Breast epithelium (tissue), 4 donors: ENCODE results near the gene SAFB. TPM values are rescaled to one million over a fixed set of nuclear protein-coding genes. Genes with fewer than 3 reads are reported as not detected.

Experiments used
- DNase-seq, 2 donors: peaks; one replicate each; pipeline ENCODE4 v3.0.0-alpha.2; 2019; ENCODE audit warnings: low spot score in 2 of 2
- H3K27ac ChIP-seq, 2 donors: fragments of 200-600 bp; sonication (generic) in 1 of 2; one replicate each; pipeline ENCODE4 v1.5.1; 2016 to 2019; ENCODE audit warnings: mild to moderate bottlenecking in 1 of 2
- H3K27me3 ChIP-seq, 2 donors: fragments of 200-600 bp; sonication (generic) in 1 of 2; one replicate each; pipeline versions ENCODE4 v1.5.1 to v1.6.0; 2017 to 2019; ENCODE audit warnings: control low read depth in 1 of 2, mild to moderate bottlenecking in 1 of 2
- H3K36me3 ChIP-seq: fragments of 200-600 bp; one replicate; pipeline ENCODE4 v1.5.1; 2019
- H3K4me1 ChIP-seq, 2 donors: fragments of 200-600 bp; sonication (generic); one replicate each; pipeline ENCODE4 v1.5.1; 2016 to 2019; ENCODE audit warnings: control low read depth in 1 of 2
- H3K4me3 ChIP-seq, 3 donors: fragments of 200-600 bp; sonication (generic); 1 replicate in 2 of 3; 2 replicates in 1 of 3; pipeline ENCODE4 v1.5.1; 2016 to 2019; ENCODE audit warnings: mild to moderate bottlenecking in 3 of 3, moderate library complexity in 2 of 3
- H3K9me3 ChIP-seq, 2 donors: fragments of 200-600 bp; sonication (generic) in 1 of 2; one replicate each; pipeline ENCODE4 v1.5.1; 2016 to 2019; ENCODE audit warnings: control low read depth in 1 of 2
- CTCF ChIP-seq, 3 donors: fragments of 450-650 bp; IDR thresholded peaks; one replicate each; pipeline ENCODE4 v1.5.1; 2016 to 2017; ENCODE audit warnings: antibody characterized with exemption in 3 of 3, mild to moderate bottlenecking in 3 of 3, moderate library complexity in 3 of 3
- POLR2A ChIP-seq: fragments of 450-650 bp; IDR thresholded peaks from one replicate; pipeline ENCODE4 v1.6.1; 2016; ENCODE audit warnings: antibody characterized with exemption, mild to moderate bottlenecking, moderate library complexity
- POLR2AphosphoS5 ChIP-seq, 3 donors: sonication (generic); formaldehyde crosslinking; IDR thresholded peaks; one replicate each; pipeline ENCODE4 v1.6.1; 2017; ENCODE audit warnings: antibody characterized with exemption in 3 of 3
- intact Hi-C: fragments of 100-400 bp; cut with DNase I; formaldehyde crosslinking; loops from one replicate; pipeline ENCODE4 v1.15.1; 2023; ENCODE audit warnings: low total_unique reads
- total RNA-seq, 3 donors: library from RNA; depleted of rRNA; stranded (reverse); fragments of >200 nt; gene quantifications; one replicate each; pipeline ENCODE4 v1.1.0, GENCODE V29; 2016

SAFB gene
- total RNA-seq, 3 donors from 2014 or later = 64.2 to 112 (median 111) TPM

- Histone ChIP-seq H3K9me3 (no peaks in the 10 kb centered on the region), H3K4me1 (no peaks in the 10 kb centered on the region), H3K27ac (no peak overlapping the region), H3K4me3 (no peak overlapping the region), H3K36me3 (no peaks in the 10 kb centered on the region), H3K27me3 (no peaks in the 10 kb centered on the region)
- no peak for DNase-seq
- intact Hi-C loops = no loop called here
- TF ChIP-seq CTCF (IDR thresholded peaks at IDR 0.05) (no peak), POLR2A (no peak), POLR2AphosphoS5 (IDR thresholded peaks at IDR 0.05) (no peak)
Measured at GRCh38 chr19:5580161-5580571, 42.7 kb upstream of the SAFB start.

GRCh38 chr19:5585461-5586299 lies 37.2 kb upstream of the SAFB start:
- peak overlapping the region in 1 of 3 donors; percentile 47 for H3K4me3 ChIP-seq
- DNase-seq = peak in 1 of 2 donors; percentile 72
- H3K4me1 ChIP-seq = peaks cover 0 to 6% of the 10 kb centered on the region in 2 donors
- no peaks in the 10 kb centered on the region for H3K27me3 ChIP-seq
- H3K9me3 ChIP-seq = no peaks in the 10 kb centered on the region
- peaks cover 6% of the 10 kb centered on the region for H3K36me3 ChIP-seq
- peak overlapping the region; percentile 60 to 71 for H3K27ac ChIP-seq
- intact Hi-C loops = no loop called here
- no peak for TF ChIP-seq POLR2AphosphoS5 (IDR thresholded peaks at IDR 0.05)
- TF ChIP-seq CTCF (IDR thresholded peaks at IDR 0.05) = no peak
- no peak for TF ChIP-seq POLR2A

DNA sequence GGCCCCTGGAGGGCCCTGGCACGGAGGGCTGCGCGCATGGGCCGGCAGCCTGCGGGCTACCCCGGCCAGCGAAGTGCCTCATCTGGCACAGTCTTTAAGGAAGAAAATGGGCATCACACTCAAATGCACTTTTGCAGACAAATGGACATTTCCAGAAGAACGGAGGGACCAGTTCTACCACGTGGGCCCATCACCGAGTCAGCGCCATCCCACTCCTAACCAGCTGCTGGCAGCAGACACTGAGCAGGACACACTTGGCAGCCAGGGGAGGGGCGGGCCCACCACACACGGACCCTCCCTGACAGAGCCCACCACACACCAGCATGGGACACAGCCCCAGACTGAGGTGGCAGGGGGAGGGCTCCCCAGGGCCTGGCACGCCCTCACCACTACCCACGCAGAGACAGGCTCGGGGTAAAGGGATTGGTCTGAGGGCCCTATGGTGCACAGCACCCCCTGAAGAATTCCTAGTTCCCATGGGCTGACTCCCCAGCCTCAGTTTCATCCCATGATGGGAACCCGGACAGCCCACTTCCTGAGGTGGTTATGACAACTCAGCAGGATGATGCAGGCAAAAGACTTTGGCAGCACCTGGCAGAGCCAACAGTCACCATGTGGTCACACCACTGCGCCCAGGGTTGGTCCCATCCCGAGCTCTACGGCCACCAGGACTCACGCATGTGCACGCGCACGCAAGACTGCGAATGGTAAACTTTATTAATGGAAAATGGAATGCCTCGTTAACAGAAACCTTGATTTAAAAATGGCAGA lies 36.4 kb upstream of the SAFB start:
- DNase-seq = no peak
- H3K9me3 ChIP-seq = no peaks in the 10 kb centered on the region
- peaks cover 0 to 6% of the 10 kb centered on the region in 2 donors for H3K4me1 ChIP-seq
- peak overlapping the region in 1 of 3 donors; percentile 47 for H3K4me3 ChIP-seq
- H3K36me3 ChIP-seq = peaks cover 6% of the 10 kb centered on the region
- TF ChIP-seq POLR2AphosphoS5 (IDR thresholded peaks at IDR 0.05) (no peak), POLR2A (no peak), CTCF (IDR thresholded peaks at IDR 0.05) (no peak)
- H3K27ac ChIP-seq = peak overlapping the region; percentile 60 to 71
- no peaks in the 10 kb centered on the region for H3K27me3 ChIP-seq
- intact Hi-C loops = no loop called here

- TF ChIP-seq CTCF (IDR thresholded peaks at IDR 0.05) (no peak), POLR2AphosphoS5 (IDR thresholded peaks at IDR 0.05) (no peak), POLR2A (no peak)
- H3K36me3 ChIP-seq = peaks cover 6% of the 10 kb centered on the region
- intact Hi-C loops = no loop called here
- no peak overlapping the region for H3K4me3 ChIP-seq
- no peaks in the 10 kb centered on the region for H3K9me3 ChIP-seq
- H3K27me3 ChIP-seq = no peaks in the 10 kb centered on the region
- H3K4me1 ChIP-seq = peaks cover 0 to 6% of the 10 kb centered on the region in 2 donors
- DNase-seq = no peak
- H3K27ac ChIP-seq = no peak overlapping the region
Measured at GRCh38 chr19:5587071-5587455, 35.8 kb upstream of the SAFB start.

GRCh38 chr19:5587661-5588060 lies 35.2 kb upstream of the SAFB start:
- DNase-seq = no peak
- peaks cover 12% of the 10 kb centered on the region for H3K36me3 ChIP-seq

More at GRCh38 chr19:5587661-5588060, 35.2 kb upstream of the SAFB start:
- Histone ChIP-seq H3K27ac (no peak overlapping the region), H3K4me3 (no peak overlapping the region), H3K4me1 (peaks cover 0 to 6% of the 10 kb centered on the region in 2 donors), H3K9me3 (no peaks in the 10 kb centered on the region), H3K27me3 (no peaks in the 10 kb centered on the region)
- intact Hi-C loops = no loop called here
- TF ChIP-seq POLR2A (no peak), POLR2AphosphoS5 (IDR thresholded peaks at IDR 0.05) (no peak), CTCF (IDR thresholded peaks at IDR 0.05) (no peak)
